Endothelial cell of umbilical vein (primary cell): Measurements from ENCODE around the gene FAM43A. TPM values are rescaled to one million over a fixed set of nuclear protein-coding genes. Genes with fewer than 3 reads are reported as not detected.

ENCODE experiments used
- BruUV-seq: library from RNA; stranded (reverse); fragments of 400-500 nt; replicated peaks from 2 replicates; lab custom pipeline; 2021; lab: Mats Ljungman, UMichigan
- CTCF ChIA-PET: fragments of 300-600, 350-600 bp; sonication (Branson Sonifier 250); formaldehyde crosslinking; loops from one replicate; lab custom pipeline; 2021; ENCODE audit warnings: antibody characterized with exemption, inconsistent platforms; lab: Charles Lee
- POLR2A ChIA-PET: fragments of 300-600, 350-600 bp; sonication (Branson Sonifier 250); formaldehyde crosslinking; loops from one replicate; lab custom pipeline; 2021; ENCODE audit warnings: antibody characterized with exemption, inconsistent platforms; lab: Charles Lee
- DNase-seq: peaks from one replicate; pipeline ENCODE4 v3.0.0-alpha.2; 2011; ENCODE audit warnings: low read depth, low spot score
- FAIRE-seq: peaks from 2 replicates; lab custom pipeline; 2011; peaks lifted over from hg19 to GRCh38; lab: Jason Lieb, UNC
- H2AFZ ChIP-seq: 2 replicates; pipeline ENCODE4 v1.6.0; 2012; ENCODE audit warnings: low read depth, low read length, control low read depth, inconsistent platforms
- H3K27ac ChIP-seq: 2 replicates; pipeline ENCODE4 v1.5.1; 2011; ENCODE audit warnings: low read depth, mild to moderate bottlenecking, control low read depth, low read length, moderate library complexity; ENCODE audit not compliant: insufficient read depth
- H3K27me3 ChIP-seq, 2 experiments: 2 replicates each; pipeline versions ENCODE4 v1.6.0 to v1.6.1; 2011; ENCODE audit warnings: low read length in 2 of 2, mixed read lengths in 1 of 2; ENCODE audit not compliant: control insufficient read depth in 2 of 2, insufficient read depth in 2 of 2
- H3K36me3 ChIP-seq, 2 experiments: 2 replicates in 1 of 2; 3 replicates in 1 of 2; pipeline ENCODE4 v1.5.1; 2011; ENCODE audit warnings: low read length in 2 of 2, mild to moderate bottlenecking in 1 of 2, moderate library complexity in 1 of 2; ENCODE audit not compliant: control insufficient read depth in 2 of 2, insufficient read depth in 2 of 2; ENCODE audit errors: extremely low read depth in 1 of 2
- H3K4me1 ChIP-seq: 3 replicates; pipeline ENCODE4 v1.5.1; 2011; ENCODE audit warnings: mild to moderate bottlenecking, low read length; ENCODE audit not compliant: control insufficient read depth, insufficient read depth; ENCODE audit errors: extremely low read depth
- H3K4me2 ChIP-seq: 2 replicates; pipeline ENCODE4 v1.6.1; 2011; ENCODE audit warnings: low read length, control low read depth, mixed read lengths; ENCODE audit not compliant: insufficient read depth
- H3K4me3 ChIP-seq, 3 experiments: fragments of 200-600 bp in 1 of 3; sonication (generic), shearing (Covaris generic) in 1 of 3; replicated peaks in 1 of 3; 2 replicates each; pipeline ENCODE4 v1.5.1; 2011 to 2016; ENCODE audit warnings: control low read depth in 3 of 3, low read length in 3 of 3, mild to moderate bottlenecking in 2 of 3, inconsistent platforms in 1 of 3, low read depth in 1 of 3, moderate library complexity in 1 of 3; ENCODE audit not compliant: insufficient read depth in 1 of 3
- H3K79me2 ChIP-seq: 2 replicates; pipeline ENCODE4 v1.6.0; 2012; ENCODE audit warnings: low read length, inconsistent platforms; ENCODE audit not compliant: control insufficient read depth, insufficient read depth
- H3K9ac ChIP-seq: replicated peaks from 2 replicates; pipeline ENCODE3; 2011; ENCODE audit warnings: low read length, control low read depth; ENCODE audit not compliant: insufficient read depth; ENCODE audit errors: extremely low read depth
- H3K9me1 ChIP-seq: replicated peaks from 3 replicates; pipeline ENCODE4 v1.6.0; 2011; ENCODE audit warnings: mild to moderate bottlenecking, low read length; ENCODE audit not compliant: control insufficient read depth, insufficient read depth; ENCODE audit errors: extremely low read depth
- H3K9me3 ChIP-seq: replicated peaks from 2 replicates; pipeline ENCODE4 v1.5.1; 2012; ENCODE audit warnings: low read length, inconsistent platforms; ENCODE audit not compliant: control insufficient read depth, insufficient read depth
- H4K20me1 ChIP-seq: replicated peaks from 2 replicates; pipeline ENCODE3; 2011; ENCODE audit warnings: mild to moderate bottlenecking, low read length; ENCODE audit not compliant: control insufficient read depth, insufficient read depth; ENCODE audit errors: extremely low read depth
- CTCF ChIP-seq, 2 donors: IDR thresholded peaks; 1 replicate in 1 of 2; 2 replicates in 1 of 2; pipeline ENCODE4 v1.5.1; 2011; ENCODE audit warnings: low read length in 2 of 2, mild to moderate bottlenecking in 2 of 2, moderate library complexity in 2 of 2, control low read depth in 1 of 2, inconsistent platforms in 1 of 2, low read depth in 1 of 2; ENCODE audit not compliant: insufficient read depth in 1 of 2; ENCODE audit errors: extremely low read depth in 1 of 2
- EZH2 ChIP-seq: IDR thresholded peaks from 2 replicates; pipeline ENCODE4 v1.6.1; 2012; ENCODE audit warnings: borderline replicate concordance, low read depth, mild to moderate bottlenecking, moderate library complexity, low read length, inconsistent platforms; ENCODE audit not compliant: severe bottlenecking
- FOS ChIP-seq: IDR thresholded peaks from 2 replicates; pipeline ENCODE4 v1.6.1; 2011; ENCODE audit warnings: mild to moderate bottlenecking, low read length, moderate library complexity, borderline replicate concordance; ENCODE audit not compliant: insufficient read depth
- GATA2 ChIP-seq: IDR thresholded peaks from 2 replicates; pipeline ENCODE4 v1.7.0; 2011; ENCODE audit warnings: low read depth, mild to moderate bottlenecking, moderate library complexity, mixed read lengths, low read length; ENCODE audit not compliant: insufficient read length, insufficient read depth
- JUN ChIP-seq: IDR thresholded peaks from 2 replicates; pipeline ENCODE4 v1.6.1; 2011; ENCODE audit warnings: borderline replicate concordance, low read depth; ENCODE audit not compliant: insufficient read length, insufficient read depth
- MYC ChIP-seq: IDR thresholded peaks from one replicate; pipeline ENCODE4 v1.6.1; 2011; ENCODE audit warnings: mild to moderate bottlenecking, low read depth, low read length
- POLR2A ChIP-seq: IDR thresholded peaks from 2 replicates; pipeline ENCODE4 v1.6.1; 2012; ENCODE audit warnings: low read depth, mild to moderate bottlenecking, control low read depth, low read length
- POLR2AphosphoS5 ChIP-seq: IDR thresholded peaks from 2 replicates; pipeline ENCODE4 v1.6.1; 2012; ENCODE audit warnings: low read depth, mild to moderate bottlenecking, control low read depth, low read length, moderate library complexity; ENCODE audit not compliant: insufficient read depth
- dilution Hi-C: fragments of 300-500 bp; cut with MboI; formaldehyde crosslinking; loops from one replicate; pipeline ENCODE4 v1.15.0; 2019; ENCODE audit warnings: low sequenced_read_pairs; ENCODE audit not compliant: extremely low pct_ligation_motif_present
- intact Hi-C: fragments of 100-400 bp; cut with micrococcal nuclease; formaldehyde crosslinking; loops from one replicate; pipeline ENCODE4 v1.10.0; 2022
- polyA plus RNA-seq, 4 experiments: library from polyadenylated mRNA; depleted of rRNA in 3 of 4; stranded (reverse) in 3 of 4; unstranded in 1 of 4; fragments of >200 nt; gene quantifications; 2 replicates each; pipeline versions ENCODE4 v1.2.1 to v1.2.3, GENCODE V29; 2011 to 2012; ENCODE audit warnings: missing spikeins in 1 of 4
- total RNA-seq: library from RNA; stranded (reverse); gene quantifications from 2 replicates; pipeline ENCODE4 v1.2.3, GENCODE V29; 2021
- TF ChIP-seq, protein P1 (sequence below): IDR thresholded peaks from 2 replicates; pipeline ENCODE4 v1.6.1; 2011; ENCODE audit not compliant: insufficient read depth, insufficient read length

Gene FAM43A
- total and polyA plus RNA-seq, 2 donors (not counting 3 experiments of a cell fraction or from before 2014, with no cell fraction given), result 244 to 307 TPM

- DNase-seq, result no peak
- no peak for FAIRE-seq
- H3K4me2 ChIP-seq, result no peak overlapping the region
- H3K4me3 ChIP-seq, result no peak overlapping the region
- ChIA-PET CTCF (no interaction called here), POLR2A (no interaction called here)
- BruUV-seq, result no TSS peak
- no peaks in the 10 kb centered on the region for H3K36me3 ChIP-seq
- no peaks in the 10 kb centered on the region for H3K9me3 ChIP-seq
- no peak overlapping the region for H2AFZ ChIP-seq
- no peak for TF ChIP-seq JUN
- TF ChIP-seq POLR2AphosphoS5, result no peak
- no peak for TF ChIP-seq EZH2
- TF ChIP-seq, protein P1, sequence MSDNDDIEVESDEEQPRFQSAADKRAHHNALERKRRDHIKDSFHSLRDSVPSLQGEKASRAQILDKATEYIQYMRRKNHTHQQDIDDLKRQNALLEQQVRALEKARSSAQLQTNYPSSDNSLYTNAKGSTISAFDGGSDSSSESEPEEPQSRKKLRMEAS, result no peak
- no peak for TF ChIP-seq GATA2
- no peak for TF ChIP-seq FOS
- no peak for TF ChIP-seq MYC
- no peak for TF ChIP-seq POLR2A
- no peak for TF ChIP-seq CTCF (IDR thresholded peaks at IDR 0.05; ENCODE audit: extremely low read depth in 1 of 2, insufficient read depth in 1 of 2, low read depth in 1 of 2, low read length in 2 of 2)
- no peaks in the 10 kb centered on the region for H4K20me1 ChIP-seq
- dilution Hi-C loops (no loop called here), intact Hi-C loops (no loop called here)
- no peak overlapping the region for H3K9ac ChIP-seq
- H3K79me2 ChIP-seq, result no peaks in the 10 kb centered on the region
- H3K4me1 ChIP-seq, result peaks cover 25% of the 10 kb centered on the region
- no peaks in the 10 kb centered on the region for H3K27me3 ChIP-seq
- H3K27ac ChIP-seq, result no peak overlapping the region
- H3K9me1 ChIP-seq, result no peaks in the 10 kb centered on the region
Measured at GRCh38 chr3:194713299-194714136, 27.8 kb downstream of the FAM43A start.
